Measurements from ENCODE around the gene HBM. TPM values are rescaled to one million over a fixed set of nuclear protein-coding genes. Genes with fewer than 3 reads are reported as not detected.

The HBM gene
- total and polyA plus RNA-seq, 4 donors: 0.28 to 2,893 TPM; not detected in 2

DNA sequence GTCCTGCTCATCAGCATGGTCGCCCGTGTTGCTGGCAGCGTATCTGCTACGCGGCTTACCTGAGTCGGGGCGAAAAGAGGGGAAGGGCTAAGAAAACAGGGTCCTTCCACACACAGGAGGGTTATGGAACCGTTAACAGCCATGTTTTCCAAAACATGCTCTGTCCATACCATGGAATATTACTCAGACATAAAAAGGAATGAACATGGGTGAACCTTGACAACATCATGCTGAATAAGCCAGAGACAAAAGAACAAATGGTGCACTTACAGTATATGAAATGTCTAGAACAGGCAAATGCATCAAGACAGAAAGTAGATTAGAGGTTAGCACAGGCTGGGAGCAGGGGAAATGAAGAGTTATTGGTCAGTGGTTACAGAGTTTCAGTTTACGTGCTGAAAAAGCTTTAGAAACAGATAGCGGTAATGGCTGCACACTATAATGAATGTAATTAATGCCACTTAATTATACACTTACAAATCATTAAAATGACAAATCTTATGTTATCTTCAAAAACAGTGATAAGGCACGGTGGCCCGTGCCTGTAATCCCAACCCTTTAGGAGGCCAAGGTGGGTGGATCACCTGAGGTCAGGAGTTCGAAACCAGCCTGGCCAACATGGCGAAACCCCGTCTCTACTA, 35.1 kb upstream of the HBM start:
- WGBS: 96% methylated on average over 15 of the region's 15 CpGs
- Histone ChIP-seq H3K4me3 (ENCODE audit: low read depth in 1 of 3, low read length in 3 of 3) (no peak overlapping the region), H3K4me1 (ENCODE audit: control insufficient read depth in 4 of 4, insufficient read depth in 4 of 4, low read length in 3 of 4) (no peaks in the 10 kb centered on the region), H3K9ac (ENCODE audit: low read depth in 1 of 2, low read length in 2 of 2) (no peak overlapping the region), H3K36me3 (ENCODE audit: control insufficient read depth in 4 of 4, insufficient read depth in 3 of 4, low read depth in 1 of 4, low read length in 3 of 4) (no peaks in the 10 kb centered on the region), H3K9me3 (ENCODE audit: control insufficient read depth in 4 of 4, low read length in 3 of 4) (no peaks in the 10 kb centered on the region), H3K27me3 (ENCODE audit: control insufficient read depth in 4 of 4, insufficient read depth in 4 of 4, low read length in 3 of 4) (no peaks in the 10 kb centered on the region), H3K27ac (ENCODE audit: low read depth in 1 of 2, low read length in 2 of 2) (no peak overlapping the region)
- TF ChIP-seq RXRA (IDR thresholded peaks at IDR 0.05): no peak
- no peak for DNase-seq (ENCODE audit: low spot score)

DNA sequence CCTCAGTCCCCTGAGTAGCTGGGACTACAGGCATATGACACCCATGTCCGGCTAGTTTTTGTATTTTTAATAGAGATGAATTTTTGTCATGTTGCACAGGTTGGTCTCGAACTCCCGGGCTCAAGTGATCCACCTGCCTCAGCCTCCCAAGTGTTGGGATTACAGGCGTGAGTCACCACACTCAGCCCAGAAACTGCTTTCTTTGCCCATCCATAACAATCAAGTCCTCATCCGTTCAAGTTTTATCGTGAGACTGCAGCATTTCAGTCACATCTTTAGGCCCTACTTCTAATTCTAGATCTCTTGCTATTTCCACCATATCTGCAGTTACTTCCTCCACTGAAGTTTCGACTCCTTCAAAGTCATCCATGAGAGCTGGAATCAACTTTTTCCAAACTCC, 33.7 kb upstream of the HBM start:
- Histone ChIP-seq H3K4me1 (ENCODE audit: control insufficient read depth in 4 of 4, insufficient read depth in 4 of 4, low read length in 3 of 4) (peaks cover 0 to under 1% (median 0%) of the 10 kb centered on the region in 4 donors), H3K4me3 (ENCODE audit: low read depth in 1 of 3, low read length in 3 of 3) (no peak overlapping the region), H3K36me3 (ENCODE audit: control insufficient read depth in 4 of 4, insufficient read depth in 3 of 4, low read depth in 1 of 4, low read length in 3 of 4) (no peaks in the 10 kb centered on the region), H3K9me3 (ENCODE audit: control insufficient read depth in 4 of 4, low read length in 3 of 4) (no peaks in the 10 kb centered on the region), H3K27me3 (ENCODE audit: control insufficient read depth in 4 of 4, insufficient read depth in 4 of 4, low read length in 3 of 4) (no peaks in the 10 kb centered on the region), H3K27ac (ENCODE audit: low read depth in 1 of 2, low read length in 2 of 2) (no peak overlapping the region), H3K9ac (ENCODE audit: low read depth in 1 of 2, low read length in 2 of 2) (no peak overlapping the region)
- DNase-seq (ENCODE audit: low spot score): no peak
- 96% methylated on average over 7 of the region's 7 CpGs for WGBS
- TF ChIP-seq GABPA (IDR thresholded peaks at IDR 0.05 in 1 of 2, conservative IDR thresholded peaks at IDR 0.05 in 1 of 2): no peak
- TF ChIP-seq RXRA (IDR thresholded peaks at IDR 0.05): no peak
- TF ChIP-seq, protein P1, sequence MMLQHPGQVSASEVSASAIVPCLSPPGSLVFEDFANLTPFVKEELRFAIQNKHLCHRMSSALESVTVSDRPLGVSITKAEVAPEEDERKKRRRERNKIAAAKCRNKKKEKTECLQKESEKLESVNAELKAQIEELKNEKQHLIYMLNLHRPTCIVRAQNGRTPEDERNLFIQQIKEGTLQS (IDR thresholded peaks at IDR 0.05): no peak
- no peak for TF ChIP-seq NR2F2 (IDR thresholded peaks at IDR 0.05)
- TF ChIP-seq HNF4A (conservative IDR thresholded peaks at IDR 0.05): no peak
- TF ChIP-seq, protein P2, sequence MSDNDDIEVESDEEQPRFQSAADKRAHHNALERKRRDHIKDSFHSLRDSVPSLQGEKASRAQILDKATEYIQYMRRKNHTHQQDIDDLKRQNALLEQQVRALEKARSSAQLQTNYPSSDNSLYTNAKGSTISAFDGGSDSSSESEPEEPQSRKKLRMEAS (IDR thresholded peaks at IDR 0.05): no peak

DNA sequence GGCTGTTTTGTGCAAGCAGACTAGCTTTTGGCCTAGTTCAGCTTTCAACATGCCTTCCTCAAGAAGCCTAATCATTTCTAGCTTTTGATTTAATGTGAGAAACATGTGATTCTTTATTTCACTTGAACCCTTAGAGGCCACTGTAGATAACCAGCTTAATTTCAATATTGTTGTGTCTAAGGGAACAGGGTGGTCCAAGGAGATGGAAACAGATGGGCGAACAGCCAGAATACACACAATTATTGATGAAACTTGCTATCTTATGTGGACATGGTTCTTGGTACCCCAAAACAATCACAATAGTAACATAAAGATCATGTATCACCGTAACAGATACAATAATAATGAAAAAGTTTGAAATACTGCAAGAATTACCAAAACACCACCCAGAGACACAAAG, 32.1 kb upstream of the HBM start:
- H3K36me3 ChIP-seq (ENCODE audit: control insufficient read depth in 4 of 4, insufficient read depth in 3 of 4, low read depth in 1 of 4, low read length in 3 of 4): no peaks in the 10 kb centered on the region
- DNase-seq (ENCODE audit: low spot score): no peak
- H3K27me3 ChIP-seq (ENCODE audit: control insufficient read depth in 4 of 4, insufficient read depth in 4 of 4, low read length in 3 of 4): no peaks in the 10 kb centered on the region
- peaks cover 0 to 6% (median 1%) of the 10 kb centered on the region in 4 donors for H3K4me1 ChIP-seq (ENCODE audit: control insufficient read depth in 4 of 4, insufficient read depth in 4 of 4, low read length in 3 of 4)
- 94% methylated on average over 2 of the region's 2 CpGs for WGBS
- no peak overlapping the region for H3K9ac ChIP-seq (ENCODE audit: low read depth in 1 of 2, low read length in 2 of 2)
- H3K27ac ChIP-seq (ENCODE audit: low read depth in 1 of 2, low read length in 2 of 2): no peak overlapping the region
- H3K9me3 ChIP-seq (ENCODE audit: control insufficient read depth in 4 of 4, low read length in 3 of 4): no peaks in the 10 kb centered on the region
- TF ChIP-seq FOXA1 (IDR thresholded peaks at IDR 0.05): no peak
- TF ChIP-seq NR2F2 (IDR thresholded peaks at IDR 0.05): no peak
- TF ChIP-seq EGR1 (IDR thresholded peaks at IDR 0.05; ENCODE audit: low read depth in 2 of 2): no peak
- TF ChIP-seq JUND (IDR thresholded peaks at IDR 0.05): no peak
- TF ChIP-seq, protein P3, sequence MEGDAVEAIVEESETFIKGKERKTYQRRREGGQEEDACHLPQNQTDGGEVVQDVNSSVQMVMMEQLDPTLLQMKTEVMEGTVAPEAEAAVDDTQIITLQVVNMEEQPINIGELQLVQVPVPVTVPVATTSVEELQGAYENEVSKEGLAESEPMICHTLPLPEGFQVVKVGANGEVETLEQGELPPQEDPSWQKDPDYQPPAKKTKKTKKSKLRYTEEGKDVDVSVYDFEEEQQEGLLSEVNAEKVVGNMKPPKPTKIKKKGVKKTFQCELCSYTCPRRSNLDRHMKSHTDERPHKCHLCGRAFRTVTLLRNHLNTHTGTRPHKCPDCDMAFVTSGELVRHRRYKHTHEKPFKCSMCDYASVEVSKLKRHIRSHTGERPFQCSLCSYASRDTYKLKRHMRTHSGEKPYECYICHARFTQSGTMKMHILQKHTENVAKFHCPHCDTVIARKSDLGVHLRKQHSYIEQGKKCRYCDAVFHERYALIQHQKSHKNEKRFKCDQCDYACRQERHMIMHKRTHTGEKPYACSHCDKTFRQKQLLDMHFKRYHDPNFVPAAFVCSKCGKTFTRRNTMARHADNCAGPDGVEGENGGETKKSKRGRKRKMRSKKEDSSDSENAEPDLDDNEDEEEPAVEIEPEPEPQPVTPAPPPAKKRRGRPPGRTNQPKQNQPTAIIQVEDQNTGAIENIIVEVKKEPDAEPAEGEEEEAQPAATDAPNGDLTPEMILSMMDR (IDR thresholded peaks at IDR 0.05; ENCODE audit: low read depth, low read length, missing input control): no peak
- TF ChIP-seq, protein P1 (IDR thresholded peaks at IDR 0.05): no peak
- TF ChIP-seq GABPA (IDR thresholded peaks at IDR 0.05 in 1 of 2, conservative IDR thresholded peaks at IDR 0.05 in 1 of 2): no peak
- no peak for TF ChIP-seq HNF4G (IDR thresholded peaks at IDR 0.05)
- no peak for TF ChIP-seq YY1 (IDR thresholded peaks at IDR 0.05)
- TF ChIP-seq RAD21 (IDR thresholded peaks at IDR 0.05): no peak
- TF ChIP-seq RXRA (IDR thresholded peaks at IDR 0.05): no peak
- TF ChIP-seq HNF4A (conservative IDR thresholded peaks at IDR 0.05): no peak
- no peak for TF ChIP-seq FOXA2 (IDR thresholded peaks at IDR 0.05)
- no peak for TF ChIP-seq SP1 (IDR thresholded peaks at IDR 0.05)
- TF ChIP-seq, protein P4, sequence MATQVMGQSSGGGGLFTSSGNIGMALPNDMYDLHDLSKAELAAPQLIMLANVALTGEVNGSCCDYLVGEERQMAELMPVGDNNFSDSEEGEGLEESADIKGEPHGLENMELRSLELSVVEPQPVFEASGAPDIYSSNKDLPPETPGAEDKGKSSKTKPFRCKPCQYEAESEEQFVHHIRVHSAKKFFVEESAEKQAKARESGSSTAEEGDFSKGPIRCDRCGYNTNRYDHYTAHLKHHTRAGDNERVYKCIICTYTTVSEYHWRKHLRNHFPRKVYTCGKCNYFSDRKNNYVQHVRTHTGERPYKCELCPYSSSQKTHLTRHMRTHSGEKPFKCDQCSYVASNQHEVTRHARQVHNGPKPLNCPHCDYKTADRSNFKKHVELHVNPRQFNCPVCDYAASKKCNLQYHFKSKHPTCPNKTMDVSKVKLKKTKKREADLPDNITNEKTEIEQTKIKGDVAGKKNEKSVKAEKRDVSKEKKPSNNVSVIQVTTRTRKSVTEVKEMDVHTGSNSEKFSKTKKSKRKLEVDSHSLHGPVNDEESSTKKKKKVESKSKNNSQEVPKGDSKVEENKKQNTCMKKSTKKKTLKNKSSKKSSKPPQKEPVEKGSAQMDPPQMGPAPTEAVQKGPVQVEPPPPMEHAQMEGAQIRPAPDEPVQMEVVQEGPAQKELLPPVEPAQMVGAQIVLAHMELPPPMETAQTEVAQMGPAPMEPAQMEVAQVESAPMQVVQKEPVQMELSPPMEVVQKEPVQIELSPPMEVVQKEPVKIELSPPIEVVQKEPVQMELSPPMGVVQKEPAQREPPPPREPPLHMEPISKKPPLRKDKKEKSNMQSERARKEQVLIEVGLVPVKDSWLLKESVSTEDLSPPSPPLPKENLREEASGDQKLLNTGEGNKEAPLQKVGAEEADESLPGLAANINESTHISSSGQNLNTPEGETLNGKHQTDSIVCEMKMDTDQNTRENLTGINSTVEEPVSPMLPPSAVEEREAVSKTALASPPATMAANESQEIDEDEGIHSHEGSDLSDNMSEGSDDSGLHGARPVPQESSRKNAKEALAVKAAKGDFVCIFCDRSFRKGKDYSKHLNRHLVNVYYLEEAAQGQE (IDR thresholded peaks at IDR 0.05): no peak
- TF ChIP-seq, protein P2 (IDR thresholded peaks at IDR 0.05): no peak
- no peak for TF ChIP-seq TAF1 (conservative IDR thresholded peaks at IDR 0.05)
- TF ChIP-seq, protein P5, sequence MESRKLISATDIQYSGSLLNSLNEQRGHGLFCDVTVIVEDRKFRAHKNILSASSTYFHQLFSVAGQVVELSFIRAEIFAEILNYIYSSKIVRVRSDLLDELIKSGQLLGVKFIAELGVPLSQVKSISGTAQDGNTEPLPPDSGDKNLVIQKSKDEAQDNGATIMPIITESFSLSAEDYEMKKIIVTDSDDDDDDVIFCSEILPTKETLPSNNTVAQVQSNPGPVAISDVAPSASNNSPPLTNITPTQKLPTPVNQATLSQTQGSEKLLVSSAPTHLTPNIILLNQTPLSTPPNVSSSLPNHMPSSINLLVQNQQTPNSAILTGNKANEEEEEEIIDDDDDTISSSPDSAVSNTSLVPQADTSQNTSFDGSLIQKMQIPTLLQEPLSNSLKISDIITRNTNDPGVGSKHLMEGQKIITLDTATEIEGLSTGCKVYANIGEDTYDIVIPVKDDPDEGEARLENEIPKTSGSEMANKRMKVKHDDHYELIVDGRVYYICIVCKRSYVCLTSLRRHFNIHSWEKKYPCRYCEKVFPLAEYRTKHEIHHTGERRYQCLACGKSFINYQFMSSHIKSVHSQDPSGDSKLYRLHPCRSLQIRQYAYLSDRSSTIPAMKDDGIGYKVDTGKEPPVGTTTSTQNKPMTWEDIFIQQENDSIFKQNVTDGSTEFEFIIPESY (IDR thresholded peaks at IDR 0.05): no peak
- no peak overlapping the region for H3K4me3 ChIP-seq (ENCODE audit: low read depth in 1 of 3, low read length in 3 of 3)

Data from liver (tissue), 9 donors.